Epidermal melanocyte (primary cell): ENCODE measurements around the gene YEATS2.

ENCODE experiments used
- DNase-seq: peaks from one replicate; pipeline ENCODE4 v3.0.0; 2011; ENCODE audit warnings: low spot score; ENCODE audit not compliant: insufficient read length

Gene YEATS2

DNA sequence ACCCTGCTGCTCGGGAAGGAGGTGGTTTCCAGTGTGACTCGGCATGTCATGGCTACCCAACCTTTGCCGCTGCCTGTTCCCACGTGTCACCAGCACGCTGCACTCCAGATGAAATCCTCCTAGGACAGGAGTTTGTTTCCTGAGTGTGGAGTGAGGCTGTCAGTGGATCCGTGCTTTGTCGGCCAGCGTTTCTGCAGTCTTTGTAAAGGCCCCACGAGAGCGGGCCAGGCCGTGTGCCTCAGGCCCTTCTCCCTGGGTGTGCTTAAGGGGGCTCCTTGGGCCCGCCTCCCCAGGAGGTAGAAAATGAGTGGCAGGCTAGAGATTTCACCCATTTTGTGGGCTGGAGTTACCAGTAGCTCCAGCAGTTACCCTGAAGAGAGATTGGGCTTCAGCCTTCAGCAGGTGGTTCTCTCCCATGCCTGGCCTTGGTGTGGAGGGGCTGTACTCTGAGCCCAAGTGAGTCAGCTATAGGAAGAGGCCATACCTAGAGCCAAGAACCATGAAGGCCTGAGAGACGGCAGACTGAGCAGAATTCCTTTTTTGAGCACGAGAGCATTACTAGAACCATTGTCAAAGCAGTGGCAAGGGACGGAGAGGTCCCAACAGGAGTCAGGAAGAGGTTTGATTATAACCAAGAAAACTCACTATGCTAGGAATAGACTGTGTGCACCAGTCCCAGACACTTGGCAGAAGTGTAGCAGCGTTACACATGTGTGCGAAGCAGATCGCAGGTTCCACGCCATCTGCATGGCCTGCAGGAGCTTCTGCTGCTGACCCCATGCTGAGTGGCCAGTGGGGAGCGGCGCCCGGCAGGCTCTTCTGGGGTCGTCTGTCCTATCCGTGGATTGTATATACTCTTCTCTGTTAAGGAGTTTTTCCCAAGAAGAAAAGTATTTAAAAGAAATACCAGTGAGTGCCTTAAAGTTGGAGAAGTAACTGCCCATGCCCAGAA is 113.3 kb downstream of the YEATS2 start:
- no peak for DNase-seq

DNA sequence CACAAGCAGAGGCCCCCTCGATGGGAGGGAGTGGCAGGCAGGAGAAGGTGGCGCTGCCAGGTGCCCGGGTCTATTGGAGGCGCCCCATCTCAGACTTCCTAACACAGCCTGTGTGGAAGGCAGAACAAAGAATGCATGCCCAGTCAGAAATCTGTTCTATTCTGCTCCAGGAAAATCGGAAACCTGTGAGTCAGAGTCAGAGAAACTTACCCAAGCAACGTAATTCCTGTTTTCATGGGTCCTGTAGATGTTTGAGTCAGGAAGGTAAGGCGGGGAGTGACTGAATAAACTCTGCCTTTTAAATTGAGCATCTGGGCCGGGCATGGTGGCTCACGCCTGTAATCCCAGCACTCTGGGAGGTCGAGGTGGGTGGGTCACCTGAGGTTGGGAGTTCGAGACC is 114.0 kb downstream of the YEATS2 start:
- DNase-seq, result no peak

DNA sequence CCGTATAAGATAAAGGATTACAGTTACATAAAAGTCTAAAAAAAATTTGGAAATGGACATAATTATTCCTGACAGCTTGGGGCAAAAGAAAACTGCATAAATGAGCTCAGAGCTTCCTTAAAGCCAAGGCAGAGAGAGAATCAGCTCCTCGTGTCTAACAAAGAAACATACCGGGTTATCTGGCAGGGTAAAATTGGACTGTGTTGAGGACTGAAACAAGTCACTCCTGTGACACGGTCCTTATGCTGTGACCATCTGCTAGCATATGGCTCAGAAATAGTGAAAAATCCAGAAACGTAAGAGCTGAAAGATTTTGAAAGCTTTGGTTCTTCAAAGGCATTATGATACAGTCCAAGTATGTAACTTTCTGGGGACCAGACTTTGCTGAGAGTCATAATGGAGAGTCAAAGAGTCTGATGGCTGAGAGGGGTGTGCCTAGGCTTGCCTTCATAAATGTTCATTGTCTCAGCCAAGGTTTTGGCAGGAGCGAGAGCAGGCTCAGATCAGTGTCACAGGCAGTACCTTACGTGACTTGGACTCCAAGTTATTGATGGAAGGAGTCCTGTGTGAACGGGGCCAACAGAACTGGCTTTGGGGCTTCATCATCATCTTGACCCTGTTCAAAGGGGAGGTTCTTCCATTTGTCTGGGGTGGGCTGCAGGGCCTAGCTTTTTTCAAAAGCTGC is 115.3 kb downstream of the YEATS2 start:
- DNase-seq, result no peak

DNA sequence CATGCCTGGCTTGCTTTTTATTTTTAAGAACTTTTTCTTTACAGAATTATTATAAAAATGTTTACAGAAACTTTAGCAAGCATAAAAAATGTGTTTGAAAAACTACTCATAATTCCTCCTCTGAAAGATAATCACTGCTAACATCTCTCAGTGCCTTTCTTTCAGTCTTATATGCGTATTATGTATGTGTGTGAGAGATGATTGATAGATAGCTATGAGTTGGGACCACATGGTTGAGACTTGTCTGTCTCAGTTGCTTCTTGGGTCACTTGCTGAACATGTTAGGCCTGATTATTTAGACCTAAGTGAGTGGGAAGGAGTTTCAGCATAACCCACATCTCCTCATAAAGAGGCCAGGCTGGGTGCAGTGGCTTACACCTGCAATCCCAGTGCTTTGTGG is 116.6 kb downstream of the YEATS2 start:
- no peak for DNase-seq

DNA sequence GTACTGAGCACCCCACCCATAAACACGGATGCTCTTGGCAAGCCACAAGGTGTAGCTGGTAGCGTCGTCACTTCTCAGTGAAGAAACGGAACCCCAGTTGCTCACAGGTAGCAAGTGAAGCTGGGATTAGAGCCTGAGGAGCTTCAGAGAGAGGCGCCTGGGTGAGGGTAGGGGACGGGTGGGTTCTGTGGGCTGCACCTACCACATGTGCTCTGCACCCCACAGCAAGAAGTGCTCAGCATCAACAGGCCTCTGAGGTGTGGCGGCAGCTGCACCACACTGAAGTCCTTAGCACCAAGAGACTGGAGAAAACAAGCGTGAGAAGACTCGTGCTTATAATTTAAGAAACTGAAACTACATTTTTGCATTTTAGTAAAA is 118.0 kb downstream of the YEATS2 start:
- DNase-seq, result no peak

DNA sequence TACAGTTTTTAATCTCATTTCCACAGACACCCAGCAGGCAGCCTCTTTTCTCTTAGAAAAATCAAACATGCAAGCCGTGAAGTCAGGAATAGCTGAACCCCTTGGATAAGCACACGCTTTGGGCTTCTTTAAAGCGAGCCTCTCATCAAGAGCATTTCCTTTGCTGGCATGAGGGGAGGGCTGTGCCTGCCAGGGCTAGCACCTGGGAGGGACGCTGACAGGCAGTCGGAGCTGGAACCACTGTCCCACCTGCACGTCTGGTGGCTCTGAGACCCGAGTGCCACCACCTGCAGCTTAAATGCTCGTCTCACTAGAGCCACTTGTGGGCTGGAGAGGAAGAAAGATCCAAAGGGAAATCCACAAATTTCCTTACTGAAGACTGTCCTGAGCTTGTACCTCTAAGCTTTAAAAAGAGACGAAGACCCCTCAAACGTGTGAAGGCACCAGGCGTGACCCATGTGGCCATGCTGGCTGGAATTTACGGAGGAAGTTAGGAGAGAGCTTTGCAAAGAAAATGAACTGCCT is 118.4 kb downstream of the YEATS2 start:
- no peak for DNase-seq

DNA sequence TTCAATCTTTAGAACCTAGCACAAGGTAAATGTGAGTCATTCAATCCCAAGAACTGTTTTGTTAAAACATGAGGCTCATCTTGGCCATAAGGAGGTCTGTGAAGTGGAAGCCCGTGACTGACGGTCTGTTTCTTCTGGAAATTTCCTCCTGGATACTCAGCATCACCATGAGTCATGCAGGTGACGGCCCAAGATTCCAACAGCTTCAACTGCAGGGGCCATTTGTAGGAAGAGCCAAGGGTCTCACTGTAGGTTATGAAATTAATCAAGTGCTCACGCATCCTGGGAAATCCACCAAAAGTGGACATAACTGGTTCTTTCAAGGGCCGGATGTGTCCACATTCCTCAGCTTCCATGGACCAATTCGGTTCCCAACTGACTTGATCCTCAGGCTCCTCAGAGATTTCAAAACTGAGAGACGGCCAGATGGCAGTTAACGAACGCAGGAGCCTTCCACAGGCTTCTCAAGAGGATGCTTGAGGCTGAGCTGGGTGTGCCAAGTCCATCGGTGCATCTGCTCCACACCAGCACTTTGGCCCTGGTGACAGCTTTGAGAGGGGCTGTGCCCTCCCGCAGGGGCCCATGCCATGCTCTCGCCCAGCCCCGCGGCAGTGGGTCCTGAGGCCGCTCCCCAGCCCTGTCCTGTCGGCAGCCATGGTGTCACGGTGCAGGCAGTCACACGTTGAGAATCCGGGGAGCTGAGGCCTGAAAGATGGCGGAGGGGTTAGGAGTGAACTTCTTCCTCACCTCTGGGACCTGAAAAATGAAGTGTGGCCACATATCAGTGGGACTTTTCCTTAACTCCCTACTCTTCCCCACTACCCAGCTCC is 119.3 kb downstream of the YEATS2 start:
- no peak for DNase-seq

DNA sequence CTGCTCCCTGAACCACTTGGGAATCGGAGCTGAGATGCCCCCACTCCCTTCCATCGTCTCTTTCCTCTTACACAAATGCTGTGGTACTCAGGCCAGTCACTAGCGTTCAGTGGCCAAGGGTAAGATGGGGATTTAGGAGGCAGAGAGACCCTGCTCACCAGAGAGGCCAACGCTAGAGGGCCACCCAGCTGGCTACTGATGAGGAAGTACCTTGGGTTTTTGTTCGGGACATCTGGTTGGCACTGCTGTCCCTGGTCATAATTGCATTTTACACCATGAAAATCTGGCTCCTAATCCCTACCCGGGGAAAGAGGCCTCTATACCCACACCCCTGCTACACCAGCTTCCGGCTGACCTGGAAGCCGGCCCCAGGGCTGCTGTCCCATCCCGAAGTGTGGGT is 120.0 kb downstream of the YEATS2 start:
- no peak for DNase-seq

DNA sequence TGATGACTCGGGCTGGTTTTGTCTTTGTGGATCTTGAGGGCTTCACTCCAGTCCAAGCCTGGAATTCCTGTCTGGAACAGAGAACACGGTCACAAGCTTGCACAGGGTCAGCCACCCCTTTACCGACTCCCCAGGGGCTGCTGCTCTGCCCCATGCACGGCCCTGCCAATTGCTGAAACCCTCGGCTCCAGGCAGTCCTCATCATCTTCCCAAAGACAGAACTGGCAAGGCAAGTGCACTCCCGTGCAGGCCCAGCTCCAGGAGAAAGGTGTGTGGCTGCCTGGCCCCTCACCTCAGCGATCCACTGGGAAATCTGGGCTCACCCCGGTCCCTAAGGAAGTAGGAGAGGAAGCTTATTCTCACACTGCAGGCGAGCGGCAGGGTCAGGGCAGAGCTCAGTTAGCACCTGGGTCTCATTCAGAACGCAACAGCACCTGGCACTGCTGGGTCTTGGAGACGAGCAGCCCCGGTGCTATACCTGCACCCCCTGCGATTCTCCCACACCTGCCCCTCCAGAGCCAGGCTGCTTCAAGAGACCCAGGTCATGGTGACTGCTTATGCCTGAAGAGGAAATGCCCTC is 120.5 kb downstream of the YEATS2 start:
- DNase-seq, result no peak

DNA sequence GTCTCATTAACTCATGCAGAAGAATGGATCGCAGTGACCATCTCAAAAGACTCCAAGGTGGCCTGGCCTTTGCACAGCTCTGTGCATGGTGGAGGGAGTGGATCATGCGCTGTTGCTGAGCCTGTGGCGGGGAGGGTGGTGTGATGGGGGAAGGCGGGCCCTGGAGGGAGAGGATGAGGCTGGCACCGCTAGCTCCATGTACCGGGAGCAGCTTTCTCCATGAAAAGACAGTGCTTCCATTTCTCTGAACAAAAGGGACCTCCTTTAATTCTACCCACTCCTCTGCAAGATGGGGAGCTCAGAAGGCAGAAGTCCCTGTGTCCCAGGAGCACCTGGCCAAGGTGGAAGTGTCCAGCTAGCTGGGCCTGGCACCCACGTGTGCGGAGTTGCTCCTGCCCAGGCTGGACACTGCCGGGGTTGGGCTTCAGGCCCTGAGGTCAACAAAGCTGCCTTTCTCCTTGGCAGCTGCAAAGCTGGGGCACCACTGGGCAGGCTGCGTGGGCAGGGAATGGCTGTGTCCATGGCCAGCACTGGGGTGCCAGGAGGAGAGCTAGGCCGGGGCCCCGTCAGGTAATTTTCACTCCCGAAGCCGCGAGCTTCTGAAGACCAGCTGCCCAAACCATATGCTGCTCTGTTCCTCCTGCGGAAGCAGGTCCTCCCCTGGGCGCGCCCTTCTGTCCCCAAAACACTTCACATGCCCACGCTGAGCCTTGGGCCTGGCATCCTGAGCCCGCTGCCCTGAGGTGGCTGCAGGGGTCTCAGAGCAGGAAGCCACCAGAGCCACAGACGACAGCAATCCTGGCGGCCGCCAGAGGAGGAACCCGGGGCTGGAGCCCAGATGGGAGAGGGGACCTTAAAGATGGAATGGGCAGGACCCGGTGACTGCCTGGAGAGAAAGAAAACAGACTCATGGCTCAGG is 121.4 kb downstream of the YEATS2 start:
- no peak for DNase-seq

DNA sequence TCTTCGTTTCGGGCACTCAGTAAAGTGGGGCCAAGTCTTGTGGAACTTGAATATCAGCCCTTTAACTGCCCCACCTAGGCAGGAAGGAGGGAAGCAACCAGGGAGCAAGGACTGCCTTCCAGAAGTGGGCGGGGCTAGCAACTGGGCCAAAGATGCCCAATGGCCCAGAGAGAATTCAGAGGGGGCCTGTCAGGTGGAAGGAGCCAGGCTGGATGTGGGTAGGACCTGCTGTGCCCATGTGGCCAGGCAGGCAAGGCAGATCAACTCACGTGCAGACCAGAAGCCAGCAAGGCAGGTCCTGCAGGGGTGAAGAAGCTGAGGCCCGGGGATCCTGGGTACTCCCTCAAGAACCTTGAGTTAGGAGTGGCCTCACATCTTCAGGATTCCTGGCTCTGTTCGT is 122.2 kb downstream of the YEATS2 start:
- no peak for DNase-seq

DNA sequence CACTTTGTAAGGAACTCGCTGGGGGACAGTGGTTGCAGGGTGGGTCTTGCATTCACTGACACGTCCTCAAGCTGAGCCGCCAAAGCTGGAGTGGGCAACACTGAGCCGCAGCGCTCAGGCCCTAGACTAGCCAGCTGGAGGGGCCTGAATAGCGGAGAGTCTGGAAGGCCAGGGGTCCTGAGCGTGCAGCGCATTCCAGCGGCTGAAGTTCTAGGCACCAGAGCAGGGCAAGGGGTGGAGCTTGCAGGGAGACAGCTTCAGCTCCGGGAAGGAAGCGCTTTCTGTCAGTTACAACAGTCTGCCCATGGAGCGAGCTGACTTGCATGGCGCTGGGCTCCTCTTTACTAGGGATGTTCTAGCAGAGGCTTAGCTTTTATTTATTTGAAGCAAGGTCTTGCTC is 125.0 kb downstream of the YEATS2 start:
- DNase-seq, result no peak

DNA sequence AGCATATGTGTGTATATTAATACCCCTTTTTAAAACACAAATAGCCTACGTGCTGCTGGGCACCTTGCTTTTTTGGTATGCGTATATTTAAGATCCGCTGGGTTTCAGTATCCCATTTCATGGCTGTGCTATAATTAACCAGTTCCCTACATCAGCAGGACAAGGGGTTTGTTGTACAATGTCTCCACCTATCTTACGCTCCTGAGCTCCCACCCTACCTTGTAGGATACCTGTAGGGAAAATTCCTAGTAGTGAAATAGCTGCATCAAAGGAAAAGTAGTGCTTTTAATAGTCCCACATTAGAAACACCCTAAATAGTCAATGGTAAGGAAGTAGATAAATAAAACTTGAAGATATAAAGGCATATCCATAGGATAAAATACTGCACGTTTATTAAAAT is 126.4 kb downstream of the YEATS2 start:
- no peak for DNase-seq

DNA sequence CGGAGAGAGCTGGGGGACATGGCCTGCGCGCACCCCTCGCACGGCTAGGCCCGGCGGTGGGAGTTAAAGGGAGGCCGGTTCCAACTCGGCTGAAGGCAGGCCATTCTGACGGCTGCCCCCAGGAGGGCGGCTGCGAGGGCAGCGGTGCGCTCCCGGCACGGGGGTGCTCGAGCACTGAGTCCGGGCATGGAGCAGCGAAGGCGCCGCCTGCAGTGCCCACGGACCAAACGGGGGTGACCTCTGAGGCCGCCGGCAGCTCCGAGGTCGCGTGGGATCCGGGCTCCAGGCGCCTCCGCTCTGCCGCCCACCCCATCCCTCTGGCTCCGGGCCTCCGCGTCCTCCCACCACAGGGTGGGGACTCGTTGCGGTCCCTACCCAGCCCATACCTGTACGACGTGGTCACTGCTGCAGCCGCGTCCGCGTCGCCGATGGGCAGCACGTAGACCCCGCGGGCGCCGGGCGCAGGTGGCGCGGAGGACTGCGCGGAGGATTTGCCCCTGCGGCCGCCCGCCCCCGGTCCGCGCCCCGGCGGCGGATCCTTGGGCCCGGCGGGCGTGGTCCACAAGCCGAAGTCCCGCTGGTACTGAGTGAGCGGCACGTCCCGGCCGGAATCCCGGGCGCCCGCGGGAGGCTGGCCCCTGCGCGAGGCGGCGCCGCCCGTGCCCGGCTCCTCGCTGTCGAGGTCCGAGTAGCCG is 127.3 kb downstream of the YEATS2 start:
- DNase-seq, result no peak

DNA sequence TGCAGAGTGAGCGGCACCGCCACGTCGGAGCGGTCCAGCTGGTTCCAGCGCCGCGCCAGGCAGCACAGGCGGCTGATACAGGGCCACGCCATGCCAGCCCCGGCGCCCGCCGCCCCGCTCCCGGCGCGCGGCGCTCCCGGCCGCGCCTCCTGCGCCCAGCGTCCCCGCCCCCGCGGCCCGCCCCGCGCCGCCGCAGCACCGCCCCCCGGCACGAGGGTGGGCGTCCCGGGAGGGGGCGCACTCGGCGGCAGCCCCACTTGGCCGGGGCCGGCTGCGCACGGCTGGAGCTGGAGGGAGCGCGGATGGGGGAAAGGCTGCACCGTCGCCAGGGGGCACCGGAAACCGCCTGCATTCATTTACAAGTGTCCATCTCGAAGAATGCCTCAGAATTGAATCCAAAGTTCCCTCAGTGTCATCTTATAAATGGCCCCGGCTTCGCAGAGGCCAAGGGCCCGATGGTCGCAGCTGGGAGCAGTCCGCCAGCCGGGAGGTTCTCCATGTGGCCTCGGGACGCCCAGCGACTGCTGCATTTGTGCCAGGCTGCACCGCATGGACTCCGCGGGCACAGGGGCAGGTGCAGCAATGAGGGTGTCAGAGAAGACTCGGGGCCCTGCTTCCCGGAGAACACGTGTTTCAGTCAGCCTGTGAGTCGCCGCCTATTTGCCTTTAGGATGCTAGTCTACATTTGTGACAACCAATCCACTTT is 128.0 kb downstream of the YEATS2 start, which contains the start of gene MAP6D1:
TSS of gene MAP6D1 (minus strand) at position 122 of the 706 bp plus-strand sequence. CDS start at position 92, 30 bp downstream.
- DNase-seq, result peak; percentile 52

DNA sequence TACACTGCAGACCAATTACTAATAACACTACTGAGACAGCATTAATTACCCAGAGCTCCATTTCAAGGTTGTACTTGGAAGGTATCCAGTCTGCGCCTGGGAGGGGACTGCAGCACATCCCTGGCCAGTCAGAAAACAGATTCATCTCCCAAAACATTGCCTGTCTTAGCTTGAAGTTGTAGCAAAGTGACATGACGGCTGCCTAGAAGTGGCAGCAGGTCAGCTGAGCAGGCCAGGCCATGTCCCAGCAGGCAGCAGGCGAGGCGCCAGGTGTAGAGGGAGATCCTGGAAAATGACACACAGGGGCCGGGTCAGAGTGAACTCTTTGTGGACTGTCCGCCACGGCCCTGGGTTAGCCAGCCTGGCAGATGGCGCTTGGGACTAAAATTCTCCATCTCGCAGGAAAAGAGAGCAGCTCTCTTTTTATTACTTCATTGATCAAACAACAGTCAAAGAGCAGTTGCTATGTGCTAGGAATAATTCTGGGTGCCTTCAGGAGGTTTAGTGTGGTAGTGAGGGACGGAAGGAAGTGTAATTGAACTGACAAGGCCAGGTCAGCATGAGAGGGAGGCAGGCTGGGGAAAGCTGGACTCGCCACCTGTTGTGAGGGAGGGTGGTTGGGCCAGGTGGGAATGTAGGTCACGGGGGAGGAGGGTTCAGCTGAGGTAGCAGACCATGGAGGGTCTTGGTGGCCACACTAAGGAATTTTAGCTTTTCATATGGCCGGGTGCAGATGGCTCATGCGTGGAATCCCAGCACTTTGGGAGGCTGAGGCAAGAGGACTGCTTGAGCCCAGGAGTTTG is 129.1 kb downstream of the YEATS2 start:
- no peak for DNase-seq

DNA sequence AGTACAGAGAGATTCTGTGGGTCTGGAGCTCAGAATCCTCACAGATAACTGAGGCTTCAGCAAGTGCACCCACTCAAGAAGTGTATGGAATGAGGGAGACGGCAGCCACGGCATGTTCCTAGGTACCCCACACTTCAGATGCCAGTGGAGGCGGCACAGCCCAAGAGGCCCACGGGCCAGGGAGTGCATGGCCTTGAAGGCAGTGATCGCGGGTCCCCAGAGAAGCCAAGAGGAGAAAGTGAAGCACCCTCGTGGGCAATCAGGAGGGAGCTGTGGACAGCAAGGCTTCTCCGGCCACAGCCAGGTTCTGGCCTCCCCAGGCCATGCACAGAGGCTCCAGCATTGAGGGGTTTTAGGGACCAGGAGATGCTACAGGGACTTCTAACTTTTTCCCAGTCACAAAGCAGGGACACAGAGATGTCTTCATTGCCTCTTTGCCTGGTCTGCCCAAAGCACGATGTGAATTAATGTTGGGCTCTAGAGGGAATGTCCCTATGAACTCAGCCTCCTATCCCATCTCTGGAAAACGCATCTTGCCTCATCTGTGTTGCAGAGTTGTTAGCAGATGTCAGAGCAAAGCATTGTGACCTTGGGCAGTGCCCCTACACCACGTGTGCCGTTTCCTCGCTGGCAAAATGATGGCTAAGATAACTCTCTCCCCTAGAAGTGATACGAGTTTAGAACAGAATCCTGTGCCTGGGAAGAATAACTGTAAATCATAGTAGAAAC is 130.4 kb downstream of the YEATS2 start:
- DNase-seq, result no peak
